NT2/D1 (cell line): ENCODE data around the gene TRIM59.

Source experiments
- YY1 ChIP-seq: IDR thresholded peaks from 2 replicates; pipeline ENCODE4 v1.6.1; 2011; ENCODE audit not compliant: insufficient read length, insufficient read depth
- ZNF274 ChIP-seq: IDR thresholded peaks from 2 replicates; pipeline ENCODE4 v1.6.1; 2011; ENCODE audit warnings: mild to moderate bottlenecking, low read depth, low read length

- no peak for TF ChIP-seq YY1
- no peak for TF ChIP-seq ZNF274
Observed at GRCh38 chr3:160413613-160414248, 35.9 kb downstream of the TRIM59 start.
